Spleen (tissue), 11 donors: Measurements from ENCODE around the gene TSPAN14. TPM values are rescaled to one million over a fixed set of nuclear protein-coding genes. Genes with fewer than 3 reads are reported as not detected.

Experiments
- DNase-seq: peaks from one replicate; pipeline ENCODE4 v3.0.0-alpha.2; 2020
- H3K27ac ChIP-seq, 8 donors: fragments of 200-600 bp; sonication (generic) in 7 of 8; 1 replicate in 4 of 8; 2 replicates in 4 of 8; pipeline versions ENCODE4 v1.5.0 to v1.8.0; 2016 to 2021; ENCODE audit warnings: inconsistent platforms in 4 of 8, mild to moderate bottlenecking in 4 of 8, moderate library complexity in 1 of 8
- H3K27me3 ChIP-seq, 7 donors: fragments of 200-600 bp; sonication (generic) in 6 of 7; replicated peaks in 1 of 7; 1 replicate in 4 of 7; 2 replicates in 3 of 7; pipeline versions ENCODE4 v1.5.0 to v1.8.0; 2016 to 2021; ENCODE audit warnings: inconsistent platforms in 3 of 7, mild to moderate bottlenecking in 1 of 7
- H3K36me3 ChIP-seq, 6 donors: fragments of 200-600 bp; sonication (generic) in 5 of 6; 1 replicate in 4 of 6; 2 replicates in 2 of 6; pipeline versions ENCODE4 v1.5.0 to v1.8.0; 2016 to 2021; ENCODE audit warnings: inconsistent platforms in 2 of 6
- H3K4me1 ChIP-seq, 6 donors: fragments of 200-600 bp; sonication (generic) in 5 of 6; 1 replicate in 3 of 6; 2 replicates in 3 of 6; pipeline versions ENCODE4 v1.5.0 to v1.8.0; 2016 to 2021; ENCODE audit warnings: inconsistent platforms in 3 of 6
- H3K4me3 ChIP-seq, 8 donors: fragments of 200-600 bp; sonication (generic) in 7 of 8; 1 replicate in 4 of 8; 2 replicates in 4 of 8; pipeline versions ENCODE4 v1.5.0 to v1.8.0; 2016 to 2021; ENCODE audit warnings: inconsistent platforms in 4 of 8, mild to moderate bottlenecking in 4 of 8, moderate library complexity in 2 of 8
- H3K9me3 ChIP-seq, 8 donors: fragments of 200-600 bp; sonication (generic) in 7 of 8; 1 replicate in 4 of 8; 2 replicates in 4 of 8; pipeline versions ENCODE4 v1.5.0 to v1.8.0; 2016 to 2021; ENCODE audit warnings: inconsistent platforms in 4 of 8
- POLR2A ChIP-seq, 3 donors: fragments of 450-650 bp; IDR thresholded peaks; one replicate each; pipeline ENCODE4 v1.5.1; 2017; ENCODE audit warnings: antibody characterized with exemption in 3 of 3, mild to moderate bottlenecking in 1 of 3
- POLR2AphosphoS5 ChIP-seq, 3 donors: sonication (generic); formaldehyde crosslinking; IDR thresholded peaks; one replicate each; pipeline ENCODE4 v1.5.1; 2017; ENCODE audit warnings: antibody characterized with exemption in 3 of 3
- WGBS, 5 donors: extraction: QIAGEN DNeasy Blood & Tissue Kit in 3 of 5; methylation state at CpG; one replicate each; pipeline versions ENCODE4 v1.1.5 to v1.1.7; 2013 to 2018; 5-methylcytosine and 5-hydroxymethylcytosine counted together
- intact Hi-C: fragments of 100-400 bp; cut with DNase I; formaldehyde crosslinking; loops from one replicate; pipeline ENCODE4 v1.15.0; 2023; ENCODE audit warnings: low total_unique reads
- polyA plus RNA-seq, 3 donors: library from polyadenylated mRNA; stranded (reverse); fragments of 200-250 nt; gene quantifications; one replicate each; pipeline ENCODE4 v1.2.1, GENCODE V29; 2013
- total RNA-seq, 7 donors: library from RNA; depleted of rRNA in 3 of 7; stranded (reverse); fragments of >200 nt in 3 of 7; fragmentation: NEBNext Ultra II Directional in 4 of 7; extraction: Animal tissue kit (Norgen Biotek cat#: 25700) in 4 of 7; gene quantifications; one replicate each; pipeline versions ENCODE4 v1.1.0 to v1.2.1, GENCODE V29; 2016 to 2021
- TF ChIP-seq, protein P1 (sequence below), 11 experiments: fragments of 200-600 bp in 7 of 11; fragments of 450-650 bp in 4 of 11; sonication (generic) in 4 of 11; IDR thresholded peaks in 8 of 11; conservative IDR thresholded peaks in 3 of 11; 1 replicate in 7 of 11; 2 replicates in 4 of 11; pipeline versions ENCODE4 v1.4.0 to v1.8.0; 2016 to 2021; ENCODE audit warnings: antibody characterized with exemption in 11 of 11, inconsistent platforms in 4 of 11, mild to moderate bottlenecking in 1 of 11
- donor health status: healthy with polysubstance abuse.
- donor health status: DM: no; HTN: no; CAD: no; lungs with moderate emphysema.
- donor health status: DM: no; HTN: no; CAD: no.
- donor health status: Bipolar disorder and iron deficiency.
- donor health status: healthy.
- donor health status: DM: no; HTN: no; CAD: no.
- donor health status: DM: yes; HTN: yes; CAD: no.

TSPAN14 gene
- total and polyA plus RNA-seq, 10 donors, result 13.3 to 172 (median 108) TPM

GRCh38 chr10:80452069-80452468, 2.0 kb upstream of the TSPAN14 start:
- H3K4me1 ChIP-seq, result peaks cover 23 to 68% (median 31%) of the 10 kb centered on the region in 6 donors
- H3K4me3 ChIP-seq, result no peak overlapping the region
- intact Hi-C loops, result no loop called here
- peak overlapping the region in 5 of 8 donors; percentile 83 to 99 (median 99) for H3K27ac ChIP-seq
- TF ChIP-seq, protein P1, sequence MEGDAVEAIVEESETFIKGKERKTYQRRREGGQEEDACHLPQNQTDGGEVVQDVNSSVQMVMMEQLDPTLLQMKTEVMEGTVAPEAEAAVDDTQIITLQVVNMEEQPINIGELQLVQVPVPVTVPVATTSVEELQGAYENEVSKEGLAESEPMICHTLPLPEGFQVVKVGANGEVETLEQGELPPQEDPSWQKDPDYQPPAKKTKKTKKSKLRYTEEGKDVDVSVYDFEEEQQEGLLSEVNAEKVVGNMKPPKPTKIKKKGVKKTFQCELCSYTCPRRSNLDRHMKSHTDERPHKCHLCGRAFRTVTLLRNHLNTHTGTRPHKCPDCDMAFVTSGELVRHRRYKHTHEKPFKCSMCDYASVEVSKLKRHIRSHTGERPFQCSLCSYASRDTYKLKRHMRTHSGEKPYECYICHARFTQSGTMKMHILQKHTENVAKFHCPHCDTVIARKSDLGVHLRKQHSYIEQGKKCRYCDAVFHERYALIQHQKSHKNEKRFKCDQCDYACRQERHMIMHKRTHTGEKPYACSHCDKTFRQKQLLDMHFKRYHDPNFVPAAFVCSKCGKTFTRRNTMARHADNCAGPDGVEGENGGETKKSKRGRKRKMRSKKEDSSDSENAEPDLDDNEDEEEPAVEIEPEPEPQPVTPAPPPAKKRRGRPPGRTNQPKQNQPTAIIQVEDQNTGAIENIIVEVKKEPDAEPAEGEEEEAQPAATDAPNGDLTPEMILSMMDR (IDR thresholded peaks at IDR 0.05 in 8 of 11, conservative IDR thresholded peaks at IDR 0.05 in 3 of 11), result no peak
- no peak for TF ChIP-seq POLR2AphosphoS5 (IDR thresholded peaks at IDR 0.05)
- no peak for TF ChIP-seq POLR2A (IDR thresholded peaks at IDR 0.05)
- no peaks in the 10 kb centered on the region for H3K36me3 ChIP-seq
- no peak for DNase-seq
- H3K9me3 ChIP-seq, result peaks cover 0 to 6% (median 0%) of the 10 kb centered on the region in 8 donors
- no peaks in the 10 kb centered on the region for H3K27me3 ChIP-seq

- Histone ChIP-seq H3K27ac (peak overlapping the region in 5 of 8 donors; percentile 83 to 99 (median 99)), H3K4me3 (no peak overlapping the region), H3K36me3 (peaks cover 0 to 2% (median 0%) of the 10 kb centered on the region in 6 donors), H3K27me3 (no peaks in the 10 kb centered on the region), H3K4me1 (peaks cover 26 to 68% (median 37%) of the 10 kb centered on the region in 6 donors), H3K9me3 (peaks cover 0 to 6% (median 0%) of the 10 kb centered on the region in 8 donors)
- TF ChIP-seq POLR2AphosphoS5 (IDR thresholded peaks at IDR 0.05), result no peak
- TF ChIP-seq, protein P1 (IDR thresholded peaks at IDR 0.05 in 8 of 11, conservative IDR thresholded peaks at IDR 0.05 in 3 of 11), result no peak
- TF ChIP-seq POLR2A (IDR thresholded peaks at IDR 0.05), result no peak
- no peak for DNase-seq
- intact Hi-C loops, result no loop called here
- WGBS, 5 donors, result 52 to 96% (median 89%) methylated on average over 4 of the region's 4 CpGs
Observed at GRCh38 chr10:80452640-80453039, 1.5 kb upstream of the TSPAN14 start.

DNA sequence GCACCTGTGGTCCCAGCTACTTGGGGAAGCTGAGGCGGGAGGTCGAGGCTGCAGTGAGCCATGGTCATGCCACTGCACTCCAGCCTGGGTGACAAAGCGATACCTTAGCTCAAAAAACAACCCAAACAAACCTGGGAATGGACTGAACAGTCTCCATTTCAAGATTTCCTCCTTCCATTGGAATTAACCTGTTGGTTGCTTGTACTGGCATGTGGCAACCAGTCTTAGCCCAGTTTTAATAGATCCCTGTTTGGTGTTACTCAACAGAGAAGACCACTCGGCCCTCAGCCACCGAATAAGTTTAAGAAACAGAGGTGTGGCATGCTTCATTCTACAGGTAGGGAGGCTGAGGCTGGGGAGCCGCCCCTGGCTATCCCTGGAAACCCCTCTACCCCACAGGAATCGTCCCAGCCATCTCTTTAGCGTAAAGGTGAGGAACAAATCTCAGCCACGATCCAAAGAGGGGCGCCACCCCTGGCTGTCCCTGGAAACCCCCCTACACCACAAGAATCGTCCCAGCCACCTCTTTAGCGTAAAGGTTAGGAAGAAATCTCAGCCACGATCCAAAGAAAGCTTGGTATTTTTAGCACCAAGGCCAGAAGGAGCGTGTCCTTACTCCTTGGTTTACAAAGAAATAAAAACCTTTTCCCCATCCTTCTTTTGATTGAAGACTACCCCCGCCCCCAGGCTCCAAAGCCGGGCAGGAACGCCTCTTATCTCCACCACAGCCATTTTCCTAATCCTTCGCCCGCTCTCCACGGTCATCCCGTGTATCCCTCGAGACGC, 861 bp upstream of the TSPAN14 start:
- peak; percentile 80 for DNase-seq
- peaks cover 30 to 70% (median 43%) of the 10 kb centered on the region in 6 donors for H3K4me1 ChIP-seq
- H3K27ac ChIP-seq, result peak overlapping the region; percentile 71 to 99 (median 88)
- TF ChIP-seq POLR2AphosphoS5 (IDR thresholded peaks at IDR 0.05) (peak in 1 of 3 donors; percentile 72), POLR2A (IDR thresholded peaks at IDR 0.05) (no peak)
- TF ChIP-seq, protein P1 (IDR thresholded peaks at IDR 0.05 in 8 of 11, conservative IDR thresholded peaks at IDR 0.05 in 3 of 11), result no peak
- WGBS, 5 donors, result 37 to 49% (median 40%) methylated on average over 23 of the region's 23 CpGs
- intact Hi-C loops, result no loop called here
- no peaks in the 10 kb centered on the region for H3K27me3 ChIP-seq
- peaks cover 0 to 8% (median 0%) of the 10 kb centered on the region in 6 donors for H3K36me3 ChIP-seq
- peaks cover 0 to 6% (median 0%) of the 10 kb centered on the region in 8 donors for H3K9me3 ChIP-seq
- peak overlapping the region in 6 of 8 donors; percentile 28 to 87 (median 42) for H3K4me3 ChIP-seq
